GM23338 (cell line): Measurements from ENCODE around the gene GDI2. TPM values are rescaled to one million over a fixed set of nuclear protein-coding genes. Genes with fewer than 3 reads are reported as not detected.

ENCODE experiments used
- ATAC-seq: fragments of 200-7000 bp; cut with Tn5 transposase; 3 replicates; pipeline ENCODE4 v1.9.1; 2020
- DNase-seq: peaks from one replicate; pipeline ENCODE4 v3.0.0-alpha.2; 2015; ENCODE audit warnings: low spot score
- H2AFZ ChIP-seq: fragments of 200-600 bp; sonication (generic); 2 replicates; pipeline ENCODE4 v1.8.0; 2016; ENCODE audit warnings: antibody characterized with exemption, mild to moderate bottlenecking, moderate library complexity
- H3F3A ChIP-seq: fragments of 200-600 bp; sonication (generic); replicated peaks from 2 replicates; pipeline ENCODE4 v1.8.0; 2017; ENCODE audit warnings: antibody characterized with exemption, mixed run types, low read depth
- H3K27ac ChIP-seq: fragments of 200-600 bp; sonication (generic); 2 replicates; pipeline ENCODE4 v1.6.1; 2016; ENCODE audit warnings: low read depth
- H3K27me3 ChIP-seq: fragments of 200-600 bp; sonication (generic); 2 replicates; pipeline ENCODE4 v1.8.0; 2016; ENCODE audit warnings: mild to moderate bottlenecking, mixed run types, moderate library complexity; ENCODE audit not compliant: insufficient read depth
- H3K36me3 ChIP-seq: fragments of 200-600 bp; sonication (generic); 2 replicates; pipeline ENCODE4 v1.8.0; 2016; ENCODE audit warnings: mild to moderate bottlenecking; ENCODE audit not compliant: insufficient read depth
- H3K4me1 ChIP-seq: fragments of 200-600 bp; sonication (generic); 2 replicates; pipeline ENCODE4 v1.8.0; 2016; ENCODE audit warnings: mild to moderate bottlenecking, moderate library complexity; ENCODE audit not compliant: insufficient read depth
- H3K4me2 ChIP-seq: fragments of 200-600 bp; sonication (generic); 2 replicates; pipeline ENCODE4 v1.7.1; 2017; ENCODE audit warnings: mixed run types
- H3K4me3 ChIP-seq: fragments of 200-600 bp; sonication (generic); 2 replicates; pipeline ENCODE4 v1.6.1; 2016; ENCODE audit warnings: mixed run types
- H3K79me2 ChIP-seq: fragments of 200-600 bp; sonication (generic); replicated peaks from 2 replicates; pipeline ENCODE4 v1.8.0; 2017; ENCODE audit warnings: mild to moderate bottlenecking; ENCODE audit not compliant: insufficient read depth
- H3K9me2 ChIP-seq: fragments of 200-600 bp; sonication (generic); 2 replicates; pipeline ENCODE4 v1.8.0; 2017; ENCODE audit not compliant: insufficient read depth
- H4K20me1 ChIP-seq: fragments of 200-600 bp; sonication (generic); replicated peaks from 2 replicates; pipeline ENCODE4 v1.8.0; 2017; ENCODE audit warnings: mild to moderate bottlenecking; ENCODE audit not compliant: insufficient read depth
- H3K27ac Mint-ChIP-seq: 2 replicates; pipeline ENCODE4 v1.8.0; 2020; ENCODE audit warnings: inconsistent platforms, mild to moderate bottlenecking, moderate library complexity, mixed read lengths
- H3K27me3 Mint-ChIP-seq: 3 replicates; pipeline ENCODE4 v1.8.0; 2022; ENCODE audit warnings: low read depth, mild to moderate bottlenecking, moderate library complexity, mixed read lengths, inconsistent platforms; ENCODE audit not compliant: insufficient read depth, poor library complexity
- H3K36me3 Mint-ChIP-seq: 3 replicates; pipeline ENCODE4 v1.8.0; 2021; ENCODE audit warnings: low read depth, mild to moderate bottlenecking, inconsistent platforms, moderate library complexity, mixed read lengths
- H3K4me1 Mint-ChIP-seq: 3 replicates; pipeline ENCODE4 v1.8.0; 2020; ENCODE audit warnings: mild to moderate bottlenecking, inconsistent platforms, mixed read lengths
- H3K4me3 Mint-ChIP-seq: 3 replicates; pipeline ENCODE4 v1.8.0; 2021; ENCODE audit warnings: moderate library complexity, mild to moderate bottlenecking, inconsistent platforms, mixed read lengths
- H3K9me3 Mint-ChIP-seq: 3 replicates; pipeline ENCODE4 v1.8.0; 2020; ENCODE audit warnings: moderate library complexity, mild to moderate bottlenecking, inconsistent platforms, mixed read lengths
- CREB1 ChIP-seq: fragments of 250-450 bp; sonication (Bioruptor Pico); IDR thresholded peaks from 2 replicates; pipeline ENCODE4 v1.5.0; 2020; ENCODE audit warnings: low read depth, mild to moderate bottlenecking, moderate library complexity
- CTCF ChIP-seq, 2 experiments: fragments of 200-600 bp in 1 of 2; sonication (generic) in 1 of 2; conservative IDR thresholded peaks; 2 replicates each; pipeline versions ENCODE4 v1.5.1 to v1.6.1; 2016 to 2017; ENCODE audit warnings: antibody characterized with exemption in 2 of 2, low read depth in 2 of 2, mild to moderate bottlenecking in 2 of 2, moderate library complexity in 1 of 2
- ETS1 ChIP-seq: IDR thresholded peaks from 2 replicates; pipeline ENCODE4 v1.6.1; 2016; ENCODE audit warnings: antibody characterized with exemption
- EZH2 ChIP-seq: fragments of 200-600 bp; sonication (generic); IDR thresholded peaks from one replicate; pipeline ENCODE4 v1.8.0; 2017; ENCODE audit warnings: antibody characterized with exemption, mild to moderate bottlenecking, low read depth; ENCODE audit not compliant: unreplicated experiment
- EZH2phosphoT487 ChIP-seq: fragments of 200-600 bp; sonication (generic); IDR thresholded peaks from one replicate; pipeline ENCODE4 v1.8.1; 2018; ENCODE audit warnings: antibody characterized with exemption; ENCODE audit not compliant: unreplicated experiment
- NANOG ChIP-seq: IDR thresholded peaks from 2 replicates; pipeline ENCODE4 v1.6.1; 2016; ENCODE audit warnings: antibody characterized with exemption, borderline replicate concordance
- REST ChIP-seq: IDR thresholded peaks from one replicate; pipeline ENCODE4 v1.6.1; 2018; ENCODE audit warnings: antibody characterized with exemption; ENCODE audit not compliant: unreplicated experiment
- ZNF114 ChIP-seq: fragments of 250-450 bp; sonication (Bioruptor Pico); IDR thresholded peaks from 2 replicates; pipeline ENCODE4 v1.5.0; 2020; ENCODE audit warnings: mild to moderate bottlenecking, moderate library complexity
- ZNF462 ChIP-seq: fragments of 250-450 bp; sonication (Bioruptor Pico); IDR thresholded peaks from 2 replicates; pipeline ENCODE4 v1.5.0; 2020; ENCODE audit warnings: mild to moderate bottlenecking, moderate library complexity
- polyA plus RNA-seq: library from polyadenylated mRNA; unstranded; fragments of >200 nt; fragmentation: Nextera tagmentation; extraction: Ambion mirVana; gene quantifications from 2 replicates; pipeline ENCODE4 v1.2.1, GENCODE V29; 2016
- total RNA-seq: library from RNA; depleted of rRNA; stranded (reverse); fragments of >200 nt; shearing (Covaris generic); gene quantifications from 2 replicates; pipeline ENCODE4 v1.2.3, GENCODE V29; 2014

GDI2 gene
- total and polyA plus RNA-seq, 2 experiments from 2014 or later: 269 to 505 TPM

- H3K27me3 Mint-ChIP-seq: peaks cover 2% of the 10 kb centered on the region
- peaks cover 6% of the 10 kb centered on the region; the same call in 1 of the 2 replicates for H4K20me1 ChIP-seq
- no peaks in the 10 kb centered on the region for H3K9me2 ChIP-seq
- no peak overlapping the region for H3K4me2 ChIP-seq
- no peak overlapping the region for H3K4me3 ChIP-seq
- TF ChIP-seq EZH2phosphoT487: no peak
- TF ChIP-seq ETS1: no peak
- TF ChIP-seq EZH2: no peak
- no peak for TF ChIP-seq CTCF (conservative IDR thresholded peaks at IDR 0.05; ENCODE audit: low read depth in 2 of 2)
- no peak for TF ChIP-seq ZNF114 (CRISPR knock-in tag)
- TF ChIP-seq NANOG: no peak
- no peak for TF ChIP-seq CREB1 (CRISPR knock-in tag)
- no peaks in the 10 kb centered on the region for H3K79me2 ChIP-seq
- H3K36me3 ChIP-seq: peaks cover 29% of the 10 kb centered on the region; the same call in 1 of the 2 replicates
- DNase-seq: no peak
- H3K9me3 Mint-ChIP-seq: no peaks in the 10 kb centered on the region
- no peaks in the 10 kb centered on the region for H3K27me3 ChIP-seq
- no peak for ATAC-seq
- H3K4me1 Mint-ChIP-seq: no peaks in the 10 kb centered on the region
- H2AFZ ChIP-seq: no peak overlapping the region
- H3K4me1 ChIP-seq: no peaks in the 10 kb centered on the region
- H3K27ac Mint-ChIP-seq: no peak overlapping the region
- H3K4me3 Mint-ChIP-seq: no peak overlapping the region
- no peak overlapping the region for H3K27ac ChIP-seq
- peaks cover 44% of the 10 kb centered on the region for H3K36me3 Mint-ChIP-seq
- H3F3A ChIP-seq: no peaks in the 10 kb centered on the region
These were observed 82.5 kb downstream of the GDI2 start for GRCh38 chr10:5730766-5731165.

DNA sequence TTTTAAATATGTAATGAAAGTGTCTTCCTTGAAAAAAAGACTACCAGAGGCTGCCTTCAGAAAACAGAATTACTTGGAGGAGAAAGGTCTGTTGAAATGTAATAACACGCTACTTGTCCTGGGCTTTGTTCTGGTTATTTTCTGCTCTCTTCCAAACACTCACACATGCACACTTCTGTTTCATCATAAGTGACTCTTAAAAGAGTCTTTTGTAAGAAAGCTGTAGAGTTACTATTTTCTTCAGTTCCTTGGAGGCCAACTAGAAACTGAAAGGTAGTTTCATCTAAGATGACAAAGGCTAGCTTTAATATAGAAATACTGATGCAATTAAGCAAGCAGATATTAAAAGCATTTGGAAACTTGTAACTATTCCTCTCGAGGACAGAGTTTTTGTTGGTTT is 89.5 kb downstream of the GDI2 start:
- TF ChIP-seq EZH2phosphoT487 (no peak), ZNF114 (CRISPR knock-in tag) (no peak), REST (no peak), NANOG (no peak), ZNF462 (CRISPR knock-in tag) (no peak)
- Histone ChIP-seq H4K20me1 (no peaks in the 10 kb centered on the region; the same call in 1 of the 2 replicates), H3K79me2 (peaks cover 11% of the 10 kb centered on the region; the same call in 1 of the 2 replicates), H3K9me2 (no peaks in the 10 kb centered on the region), H3K27ac (no peak overlapping the region), H3F3A (no peaks in the 10 kb centered on the region), H3K4me1 (no peaks in the 10 kb centered on the region), H3K4me2 (no peak overlapping the region), H3K4me3 (no peak overlapping the region), H2AFZ (no peak overlapping the region), H3K27me3 (no peaks in the 10 kb centered on the region), H3K36me3 (peaks cover 9% of the 10 kb centered on the region; the same call in 1 of the 2 replicates)
- no peaks in the 10 kb centered on the region for H3K27me3 Mint-ChIP-seq
- H3K36me3 Mint-ChIP-seq: peaks cover 26% of the 10 kb centered on the region; the same call in 2 of the 3 replicates
- no peaks in the 10 kb centered on the region for H3K4me1 Mint-ChIP-seq
- no peak overlapping the region; the same call in 1 of the 2 replicates for H3K27ac Mint-ChIP-seq
- DNase-seq (no peak), ATAC-seq (no peak)
- H3K4me3 Mint-ChIP-seq: no peak overlapping the region
- no peaks in the 10 kb centered on the region for H3K9me3 Mint-ChIP-seq
